Right lobe of liver (tissue), 6 donors: Measurements from ENCODE around the gene PDZD4. TPM values are rescaled to one million over a fixed set of nuclear protein-coding genes. Genes with fewer than 3 reads are reported as not detected.

Experiments used
- ATAC-seq, 4 donors: fragments of 200-7000 bp; cut with Tn5 transposase; one replicate each; pipeline ENCODE4 v1.9.1; 2020; ENCODE audit warnings: mild to moderate bottlenecking in 4 of 4, moderate library complexity in 4 of 4
- DNase-seq, 3 donors: peaks; one replicate each; pipeline ENCODE4 v3.0.0-alpha.2; 2020
- H3K27ac ChIP-seq, 3 donors: fragments of 200-600 bp; one replicate each; pipeline ENCODE4 v1.8.0; 2022
- H3K27me3 ChIP-seq, 2 donors: fragments of 200-600 bp; one replicate each; pipeline ENCODE4 v1.8.0; 2022
- H3K36me3 ChIP-seq, 4 donors: fragments of 200-600 bp; sonication (generic) in 1 of 4; one replicate each; pipeline versions ENCODE4 v1.5.1 to v1.8.0; 2017 to 2022; ENCODE audit warnings: control low read depth in 1 of 4
- H3K4me1 ChIP-seq, 4 donors: fragments of 200-600 bp; sonication (generic) in 1 of 4; one replicate each; pipeline versions ENCODE4 v1.5.1 to v1.8.0; 2017 to 2022; ENCODE audit warnings: control low read depth in 1 of 4
- H3K4me3 ChIP-seq, 3 donors: fragments of 200-600 bp; one replicate each; pipeline ENCODE4 v1.8.0; 2022
- H3K9me3 ChIP-seq, 4 donors: fragments of 200-600 bp; sonication (generic) in 1 of 4; one replicate each; pipeline versions ENCODE4 v1.5.1 to v1.8.0; 2017 to 2022; ENCODE audit warnings: control low read depth in 1 of 4
- CTCF ChIP-seq, 4 donors: fragments of 200-600 bp in 3 of 4; fragments of 450-650 bp in 1 of 4; IDR thresholded peaks; one replicate each; pipeline versions ENCODE4 v1.5.1 to v1.8.0; 2016 to 2022; ENCODE audit warnings: antibody characterized with exemption in 4 of 4, mild to moderate bottlenecking in 2 of 4
- POLR2A ChIP-seq: fragments of 450-650 bp; IDR thresholded peaks from one replicate; pipeline ENCODE4 v1.6.1; 2017; ENCODE audit warnings: antibody characterized with exemption, mild to moderate bottlenecking
- WGBS: methylation state at CpG from one replicate; pipeline ENCODE4 v1.1.6; 2018; ENCODE audit warnings: low coverage, low lambda C conversion rate; ENCODE audit not compliant: insufficient coverage; ENCODE audit errors: missing lambda C conversion rate; 5-methylcytosine and 5-hydroxymethylcytosine counted together
- intact Hi-C, 2 donors: fragments of 100-400 bp; cut with DNase I; formaldehyde crosslinking; loops; one replicate each; pipeline versions ENCODE4 v1.11.2 to v1.14.1; 2022
- total RNA-seq, 6 experiments: library from RNA; depleted of rRNA in 2 of 6; stranded (reverse); fragments of >200 nt in 2 of 6; fragmentation: NEBNext Ultra II Directional in 3 of 6; extraction: Animal tissue kit (Norgen Biotek cat#: 25700) in 3 of 6; gene quantifications; one replicate each; pipeline versions ENCODE4 v1.1.0 to v1.2.4, GENCODE V29; 2016 to 2023
- donor health status: DM: no; HTN: yes; CAD: no.
- donor health status: DM: no; HTN: no; CAD: no.
- donor health status: DM: no; HTN: no; CAD: no.
- donor health status: DM: no; HTN: yes; CAD: no.
- donor health status: DM: no; HTN: yes; CAD: no.

Gene PDZD4
- total RNA-seq, 6 experiments from 2014 or later = 0.61 to 2.3 (median 1.5) TPM

GRCh38 chrX:153874085-153874365 is 43.7 kb upstream of the PDZD4 start:
- Histone ChIP-seq H3K36me3 (no peaks in the 10 kb centered on the region), H3K27ac (no peak overlapping the region), H3K9me3 (no peaks in the 10 kb centered on the region), H3K4me1 (no peaks in the 10 kb centered on the region), H3K27me3 (peaks cover 0 to 4% of the 10 kb centered on the region in 2 donors), H3K4me3 (no peak overlapping the region)
- intact Hi-C loops = no loop called here
- no peak for TF ChIP-seq POLR2A
- no peak for TF ChIP-seq CTCF (IDR thresholded peaks at IDR 0.05)
- no peak for ATAC-seq
- no peak for DNase-seq
- 21% methylated on average over 2 of the region's 3 CpGs for whole genome bisulfite sequencing

- H3K4me1 ChIP-seq = no peaks in the 10 kb centered on the region
- H3K4me3 ChIP-seq = no peak overlapping the region
- 27% methylated on average over 7 of the region's 7 CpGs for WGBS
- DNase-seq = no peak
- H3K9me3 ChIP-seq = no peaks in the 10 kb centered on the region
- H3K27ac ChIP-seq = no peak overlapping the region
- TF ChIP-seq POLR2A = no peak
- no peak for TF ChIP-seq CTCF (IDR thresholded peaks at IDR 0.05)
- ATAC-seq = peak in 1 of 4 donors; percentile 18
- H3K36me3 ChIP-seq = no peaks in the 10 kb centered on the region
- intact Hi-C loops = no loop called here
- peaks cover 0 to 4% of the 10 kb centered on the region in 2 donors for H3K27me3 ChIP-seq
These were observed 43.1 kb upstream of the PDZD4 start for GRCh38 chrX:153873282-153874084.

- Histone ChIP-seq H3K4me1 (no peaks in the 10 kb centered on the region), H3K4me3 (no peak overlapping the region), H3K9me3 (no peaks in the 10 kb centered on the region), H3K36me3 (no peaks in the 10 kb centered on the region), H3K27me3 (peaks cover 0 to 4% of the 10 kb centered on the region in 2 donors), H3K27ac (no peak overlapping the region)
- DNase-seq (no peak), ATAC-seq (no peak)
- TF ChIP-seq CTCF (IDR thresholded peaks at IDR 0.05) (no peak), POLR2A (no peak)
- intact Hi-C loops = no loop called here
- 69% methylated on average over 13 of the region's 29 CpGs for WGBS
These were observed 41.9 kb upstream of the PDZD4 start for GRCh38 chrX:153871946-153872878.

- H3K27me3 ChIP-seq = peaks cover 0 to 4% of the 10 kb centered on the region in 2 donors
- no peak overlapping the region for H3K4me3 ChIP-seq
- H3K9me3 ChIP-seq = no peaks in the 10 kb centered on the region
- TF ChIP-seq POLR2A (no peak), CTCF (IDR thresholded peaks at IDR 0.05) (no peak)
- no peak overlapping the region for H3K27ac ChIP-seq
- intact Hi-C loops = no loop called here
- no peak for ATAC-seq
- no peaks in the 10 kb centered on the region for H3K36me3 ChIP-seq
- WGBS = 23% methylated on average over 6 of the region's 6 CpGs
- H3K4me1 ChIP-seq = no peaks in the 10 kb centered on the region
- DNase-seq = no peak
These were observed 41.1 kb upstream of the PDZD4 start for GRCh38 chrX:153871451-153871850.
